GM04504 (cell line): ENCODE results near the gene NPAT.
"Not testable (repeated sequence)": the region's sequence is repeated elsewhere in the genome, so short reads cannot be mapped to it uniquely, and the experiment has no call there.

Source experiments
- DNase-seq: peaks from one replicate; pipeline ENCODE4 v3.0.0-alpha.2; 2012; ENCODE audit warnings: low read depth

NPAT gene

DNA sequence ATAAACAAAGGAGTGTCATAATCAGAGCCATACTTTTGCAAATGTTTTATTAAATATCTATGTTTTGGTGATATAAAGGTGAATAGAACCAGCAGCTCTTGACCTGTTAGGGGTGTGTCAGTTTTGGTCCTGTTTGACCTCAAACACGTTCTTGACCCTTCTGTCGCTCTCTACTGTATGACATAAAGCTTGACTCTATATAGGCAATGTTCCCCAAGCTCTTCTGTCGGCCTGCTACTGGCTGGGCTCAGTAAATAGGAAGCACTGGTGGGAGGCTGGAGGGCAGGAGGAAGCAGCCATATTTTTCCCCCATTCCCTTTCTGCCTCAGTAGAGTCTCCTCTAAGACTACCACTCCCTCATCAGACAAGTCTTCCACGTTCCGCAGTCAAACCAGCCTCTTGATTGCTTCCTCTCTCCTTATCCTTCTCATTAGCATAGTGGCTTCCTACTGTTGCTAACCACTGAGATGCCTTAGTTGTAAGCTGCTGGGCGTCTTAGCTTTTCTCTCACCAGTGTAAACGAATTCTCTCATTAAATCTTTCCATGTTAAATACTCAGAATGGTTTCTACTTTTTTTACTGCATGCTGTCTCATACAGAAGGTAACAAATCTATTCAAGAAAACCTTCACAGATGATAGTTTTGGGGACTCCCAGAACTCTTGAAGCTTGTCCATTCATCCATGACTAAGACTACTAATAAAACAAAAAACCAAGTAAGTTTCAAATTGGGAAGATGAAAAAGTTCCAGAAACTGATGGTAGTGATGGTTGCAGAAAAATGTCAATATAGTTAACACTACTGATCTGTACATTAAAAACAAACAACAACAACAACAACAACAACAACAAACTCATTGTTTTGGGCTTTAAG lies 3.3 kb downstream of the NPAT start:
- no peak for DNase-seq

DNA sequence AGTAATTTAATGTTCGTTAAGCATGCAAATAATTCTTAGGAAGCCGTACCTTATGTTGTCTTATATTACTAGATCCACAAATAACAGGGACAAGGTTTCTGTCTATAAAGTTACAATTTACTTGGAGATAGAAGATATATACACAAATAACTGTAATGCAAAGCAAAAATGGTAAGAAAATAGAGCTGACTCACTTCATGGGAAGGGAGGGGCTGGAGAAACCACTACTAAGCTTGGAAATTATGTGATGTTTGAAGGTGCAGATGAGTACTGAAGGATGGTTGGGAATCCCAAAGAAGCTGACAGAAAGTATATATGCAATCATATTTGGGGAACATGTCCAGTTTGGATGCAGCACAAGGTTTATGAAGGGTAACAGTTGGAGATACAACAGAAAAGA lies 4.0 kb downstream of the NPAT start:
- no peak for DNase-seq

DNA sequence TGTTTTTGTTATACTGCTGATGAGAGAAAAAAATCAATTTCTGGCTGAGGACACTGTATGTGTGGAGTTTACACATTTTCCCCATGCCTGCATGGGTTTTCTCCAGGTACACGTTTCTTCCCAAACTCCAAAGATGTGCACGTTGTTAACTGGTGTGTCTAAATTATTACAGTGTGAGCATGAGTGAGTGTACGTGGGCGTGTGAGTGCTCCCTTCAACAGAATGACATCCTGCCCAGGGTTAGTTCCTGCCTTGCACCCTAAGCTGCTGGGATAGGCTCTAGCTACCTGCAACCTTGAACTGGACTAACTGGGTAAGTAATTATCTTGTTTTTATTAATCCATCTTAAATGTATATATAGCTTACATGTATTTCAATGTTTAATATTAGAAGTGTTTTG lies 5.5 kb downstream of the NPAT start:
- no peak for DNase-seq

DNA sequence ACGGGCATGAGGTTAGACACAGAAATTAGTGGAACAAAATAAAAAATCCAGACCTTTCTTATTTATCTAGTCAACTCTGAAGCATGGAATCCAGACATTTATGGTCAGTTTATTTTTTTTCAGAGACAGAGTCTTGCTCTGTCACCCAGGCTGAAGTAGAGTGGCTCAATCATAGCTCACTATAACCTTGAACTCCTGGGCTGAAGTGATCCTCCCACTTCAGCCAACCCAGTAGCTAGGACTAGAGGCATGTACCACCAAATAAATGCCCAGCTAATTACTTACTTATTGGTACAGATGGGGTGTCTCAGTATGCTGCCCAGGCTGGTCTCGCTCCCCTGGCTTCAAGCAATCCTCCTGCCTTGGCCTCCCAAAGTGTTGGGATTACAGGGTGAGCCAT lies 8.7 kb downstream of the NPAT start:
- no peak for DNase-seq

DNA sequence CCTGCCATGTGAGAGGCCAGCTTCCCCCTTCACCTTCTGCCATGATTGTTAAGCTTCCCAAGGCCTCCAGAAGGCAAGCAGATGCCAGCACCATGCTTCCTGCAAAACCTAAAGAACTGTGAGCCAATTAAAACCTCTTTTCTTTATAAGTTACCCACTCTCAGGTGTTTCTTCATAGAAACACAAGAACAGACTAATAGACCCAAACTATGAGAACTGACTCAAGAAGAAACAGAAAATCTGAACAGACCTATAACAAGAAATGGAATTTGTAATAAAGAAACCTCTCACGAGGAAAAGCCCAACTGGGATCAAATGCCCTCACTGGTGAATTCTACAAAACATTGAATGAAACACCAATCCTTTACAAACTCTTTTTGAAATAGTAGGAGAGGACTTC lies 12.0 kb downstream of the NPAT start:
- DNase-seq: no peak

DNA sequence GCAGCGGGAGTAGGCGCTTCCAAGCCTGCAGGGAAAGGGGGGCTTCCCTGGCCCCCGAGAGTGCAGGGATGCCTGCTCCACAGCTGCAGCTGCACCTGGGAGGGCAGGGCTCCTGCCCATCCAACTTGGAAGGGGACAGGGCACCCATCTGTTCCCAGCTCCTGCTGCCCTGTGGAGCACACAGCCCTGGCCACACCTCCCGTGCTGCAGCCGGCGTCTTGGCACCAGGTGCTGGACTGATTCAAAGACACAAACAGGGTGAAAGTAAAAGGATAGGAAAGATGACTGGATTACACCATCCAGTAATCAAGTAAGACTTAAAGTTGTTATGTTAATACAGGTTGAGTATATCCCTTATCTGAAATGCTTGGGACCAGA lies 14.8 kb downstream of the NPAT start:
- no peak for DNase-seq

DNA sequence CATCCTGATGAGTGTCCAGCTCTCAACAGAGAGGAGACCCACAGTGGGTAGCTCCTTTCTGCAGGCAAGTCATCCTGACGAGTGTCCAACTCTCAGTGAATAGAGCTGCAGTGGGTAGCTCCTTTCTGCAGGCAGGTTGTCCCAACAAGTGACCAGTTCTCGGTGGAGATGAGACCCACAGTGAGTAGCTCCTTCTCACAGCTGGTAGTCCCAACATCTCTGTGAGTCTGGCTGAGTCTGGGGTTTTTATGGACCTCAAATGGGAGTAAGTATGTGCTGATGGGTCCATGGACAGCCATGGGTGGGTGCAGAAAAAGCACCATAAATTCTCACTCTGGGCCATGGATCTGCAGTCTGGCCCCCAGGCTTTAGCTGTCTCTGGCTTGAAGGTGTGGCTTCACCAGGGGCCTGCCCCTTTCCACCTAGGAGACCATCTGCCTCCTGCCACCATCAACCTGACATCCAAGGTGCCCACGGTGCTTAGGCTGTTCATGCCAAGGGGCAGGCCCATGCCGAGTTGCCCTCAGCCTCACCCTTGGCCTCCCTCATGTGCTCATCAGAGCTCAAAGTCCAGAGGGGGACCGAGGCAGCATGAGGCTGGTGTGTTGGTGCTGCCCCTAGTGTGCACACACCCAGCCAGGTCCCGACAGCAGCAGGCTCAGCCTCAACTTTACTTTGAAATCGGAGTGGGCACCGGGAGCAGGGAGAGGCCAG lies 15.3 kb downstream of the NPAT start:
- no peak for DNase-seq

DNA sequence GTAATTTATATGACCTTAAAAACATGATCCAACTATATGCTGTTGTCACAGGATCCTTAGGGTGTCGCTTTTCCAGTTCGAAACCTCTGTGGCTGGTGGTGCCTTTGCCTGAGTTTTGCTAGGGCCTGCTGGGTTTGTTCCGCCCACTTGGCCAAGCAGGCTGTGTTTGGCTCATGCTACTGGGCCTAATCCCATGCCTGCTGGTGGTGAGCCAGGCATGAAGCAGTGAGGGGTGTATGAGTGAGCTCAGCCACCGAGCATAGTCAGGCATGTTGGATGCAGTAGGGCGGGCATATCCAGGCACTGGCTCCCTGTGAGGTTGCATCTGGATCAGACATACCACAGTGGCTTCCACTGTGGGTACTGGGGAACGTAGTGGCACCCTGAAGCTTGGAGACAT lies 16.3 kb downstream of the NPAT start:
- no peak for DNase-seq

DNA sequence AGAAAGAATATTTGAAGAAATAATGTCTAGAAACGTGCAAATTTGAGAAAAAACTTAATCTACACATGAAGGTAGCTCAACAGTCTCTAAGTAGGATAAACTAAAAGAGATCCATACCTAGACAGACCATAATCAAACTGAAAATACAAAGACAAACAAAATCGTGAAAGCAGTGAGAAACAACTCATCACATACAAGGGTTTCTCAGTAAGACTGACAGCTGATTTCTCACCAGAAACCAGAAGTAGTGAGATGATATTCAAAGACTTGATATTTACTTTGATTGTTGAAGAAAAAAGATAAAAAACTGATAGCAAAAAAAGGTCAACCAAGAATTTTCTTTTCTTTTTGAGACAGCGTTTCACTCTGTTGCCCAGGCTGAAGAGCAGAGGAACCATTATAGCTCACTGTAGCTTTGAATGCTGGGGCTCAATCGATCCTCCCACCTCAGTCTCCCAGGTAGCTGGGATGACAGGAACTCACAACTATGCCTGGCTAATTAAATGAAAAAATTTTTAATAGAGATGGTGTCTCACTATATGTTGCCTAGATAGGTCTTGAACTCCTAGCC lies 17.4 kb downstream of the NPAT start:
- no peak for DNase-seq

DNA sequence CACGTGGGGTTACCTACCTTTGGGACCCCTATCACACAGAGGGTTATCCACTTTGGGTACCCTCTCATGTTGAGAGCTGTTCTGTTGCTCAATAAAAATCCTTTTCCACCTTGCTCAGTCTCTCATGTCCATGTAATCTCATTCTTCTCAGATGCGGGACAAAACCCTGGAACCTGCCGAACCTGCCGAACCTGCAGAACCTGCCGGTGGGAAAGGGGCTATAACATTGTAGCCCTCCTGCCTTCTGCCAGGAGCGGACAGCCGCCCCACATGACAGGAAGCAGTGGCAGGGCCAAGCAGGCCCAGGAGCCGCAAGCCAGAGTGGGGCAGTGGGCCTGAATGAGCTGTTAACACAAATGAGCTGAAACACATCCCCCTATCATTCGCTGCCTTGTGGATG lies 18.1 kb downstream of the NPAT start:
- no peak for DNase-seq

DNA sequence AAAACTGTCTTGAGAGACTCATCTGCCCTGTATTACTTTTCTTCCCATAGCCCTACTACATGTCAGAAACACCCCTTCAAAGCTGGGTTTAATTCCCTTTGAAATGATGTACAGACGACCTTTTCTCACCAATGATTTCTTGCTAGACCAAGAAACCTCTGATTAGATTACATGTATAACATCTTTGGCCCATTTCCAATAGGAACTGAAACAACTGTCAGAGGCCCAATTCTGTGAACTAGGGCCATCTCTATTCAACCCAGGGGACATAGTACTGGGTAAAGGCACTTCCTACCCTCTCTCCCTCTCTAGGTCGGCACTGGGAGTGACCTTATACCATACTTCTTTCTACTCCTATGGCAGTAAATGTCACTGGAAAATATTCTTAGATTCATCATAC lies 19.4 kb downstream of the NPAT start:
- no peak for DNase-seq

DNA sequence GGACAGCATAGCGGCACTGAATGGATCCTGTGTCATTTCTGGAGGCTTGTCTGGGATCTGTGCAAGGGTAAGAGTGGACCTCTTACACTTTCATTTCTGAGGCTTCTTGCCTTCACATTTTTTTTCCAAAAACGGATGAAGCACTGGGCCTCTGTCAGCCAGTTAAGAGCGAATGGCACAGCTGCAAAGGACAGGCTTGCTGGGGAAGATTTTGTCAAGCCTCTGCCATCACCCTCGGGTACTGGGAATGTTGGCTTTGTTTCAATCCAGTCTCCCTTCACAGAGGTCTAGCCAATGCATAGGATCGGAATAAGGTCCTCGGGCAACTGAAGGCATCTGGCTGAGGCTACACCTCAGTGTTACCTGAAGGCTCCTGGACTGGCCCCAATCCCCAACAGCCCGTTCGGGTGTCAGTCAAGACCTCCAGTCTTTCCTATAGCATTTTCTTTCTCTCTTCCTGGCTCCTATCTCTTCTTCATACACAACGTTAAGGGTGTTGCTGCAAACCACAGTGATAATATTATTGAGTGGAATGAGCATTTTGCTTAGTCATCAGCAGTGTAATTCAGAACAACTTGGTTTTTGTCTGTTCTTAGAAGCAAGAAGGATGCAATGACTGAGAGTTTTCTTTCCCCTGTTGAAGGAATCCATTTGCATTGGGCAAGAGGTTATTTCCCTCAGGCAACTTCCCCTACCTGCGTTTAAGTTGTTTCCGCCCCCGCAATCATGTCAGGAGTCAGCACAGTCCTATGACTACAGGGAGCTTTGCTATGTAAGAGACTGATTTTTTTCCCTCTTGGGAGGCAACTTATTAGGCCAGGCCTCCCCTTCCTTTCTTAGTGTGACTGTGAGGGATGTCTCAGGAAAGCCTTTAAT lies 22.8 kb downstream of the NPAT start:
- DNase-seq: no peak

DNA sequence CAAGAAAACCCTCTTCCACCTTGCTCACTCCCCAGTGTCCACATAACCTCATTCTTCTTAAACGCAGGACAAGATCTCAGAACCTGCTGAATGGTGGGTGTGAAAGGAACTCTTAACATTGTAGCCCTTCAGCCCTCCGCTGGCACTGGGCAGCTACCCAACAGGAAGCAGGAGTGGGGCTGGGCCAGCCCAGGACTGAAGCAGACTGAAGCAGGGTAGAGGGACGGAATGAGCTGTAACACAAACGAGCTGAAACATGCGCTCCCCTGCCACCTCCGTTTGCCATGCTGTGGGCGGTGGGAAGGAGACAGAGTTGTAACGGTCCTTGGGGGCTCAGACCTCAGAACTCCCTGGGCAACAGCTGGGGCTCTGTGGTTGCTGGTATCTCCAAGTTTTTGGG lies 23.6 kb downstream of the NPAT start:
- DNase-seq: no peak

DNA sequence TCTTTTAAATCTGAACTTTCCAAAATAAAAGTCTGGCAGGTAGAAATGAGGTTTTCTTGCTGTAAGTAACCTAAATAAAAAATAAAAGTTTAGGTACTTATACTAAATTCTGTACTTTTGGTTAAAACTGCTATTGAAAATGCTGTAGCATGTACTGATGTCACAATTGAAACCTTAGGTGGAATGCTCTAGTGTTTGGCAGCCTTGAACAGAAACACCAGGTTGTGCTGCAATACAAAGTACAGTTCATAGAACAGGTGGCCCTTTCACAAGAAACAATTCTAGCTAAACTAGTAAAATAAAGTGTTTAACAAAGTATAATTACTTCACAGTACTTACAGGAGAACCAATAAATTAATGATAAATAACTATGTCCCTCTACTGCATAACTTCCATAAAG lies 25.1 kb downstream of the NPAT start:
- DNase-seq: no peak

DNA sequence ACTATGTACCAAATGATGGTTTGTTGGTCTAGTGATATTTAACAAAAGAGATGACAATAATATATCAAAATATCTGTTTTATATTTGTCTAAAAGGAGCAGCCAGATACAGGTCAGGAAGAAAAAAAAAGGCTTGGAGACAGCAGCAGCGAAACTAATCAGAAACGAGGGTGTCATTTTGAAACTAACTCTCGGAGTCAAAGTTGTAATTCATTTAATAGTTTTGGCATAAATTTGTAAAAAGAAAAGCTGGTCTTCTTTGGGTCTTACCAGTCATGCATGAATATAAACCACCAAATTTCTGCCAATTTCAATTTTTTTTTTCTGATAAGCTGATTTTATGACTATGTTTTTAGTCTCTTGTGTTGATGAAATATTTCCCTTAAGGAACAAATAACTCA lies 25.5 kb downstream of the NPAT start:
- no peak for DNase-seq

DNA sequence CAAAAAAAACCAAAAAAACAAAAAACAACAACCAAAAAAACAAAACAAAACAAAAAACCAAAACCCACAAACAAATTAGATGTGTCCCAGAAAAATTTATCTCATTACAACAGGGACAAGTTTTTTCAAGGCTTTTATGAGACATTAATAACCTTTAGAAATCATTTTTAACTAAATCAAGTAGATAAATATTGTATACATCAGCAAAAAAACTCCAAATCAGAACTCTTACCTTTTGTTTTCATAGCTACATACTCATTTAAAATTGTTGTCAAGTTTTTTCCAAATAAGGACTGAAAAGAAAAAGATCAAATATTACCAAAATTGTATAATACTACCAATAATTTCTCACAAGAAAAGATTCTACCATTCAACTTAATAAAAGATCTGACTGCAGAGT lies 28.7 kb downstream of the NPAT start:
- DNase-seq: no peak

DNA sequence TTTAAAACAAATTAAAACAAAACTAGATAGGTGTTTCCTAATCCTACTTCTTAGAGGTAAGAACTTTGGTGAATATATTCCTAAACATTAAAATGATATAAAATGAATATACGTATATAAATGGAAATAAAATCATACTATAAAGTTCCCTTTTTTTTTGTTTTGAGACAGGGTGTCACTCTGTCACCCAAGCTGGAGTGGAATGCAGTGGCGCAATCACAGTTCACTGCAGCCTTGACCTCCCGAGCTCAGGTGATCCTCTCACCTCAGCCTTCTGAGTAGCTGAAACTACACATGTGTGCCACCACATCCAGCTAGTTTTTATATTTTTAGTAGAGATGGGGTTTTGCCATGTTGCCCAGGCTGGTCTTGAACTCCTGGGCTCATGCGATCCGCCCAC lies 44.9 kb downstream of the NPAT start:
- no peak for DNase-seq

DNA sequence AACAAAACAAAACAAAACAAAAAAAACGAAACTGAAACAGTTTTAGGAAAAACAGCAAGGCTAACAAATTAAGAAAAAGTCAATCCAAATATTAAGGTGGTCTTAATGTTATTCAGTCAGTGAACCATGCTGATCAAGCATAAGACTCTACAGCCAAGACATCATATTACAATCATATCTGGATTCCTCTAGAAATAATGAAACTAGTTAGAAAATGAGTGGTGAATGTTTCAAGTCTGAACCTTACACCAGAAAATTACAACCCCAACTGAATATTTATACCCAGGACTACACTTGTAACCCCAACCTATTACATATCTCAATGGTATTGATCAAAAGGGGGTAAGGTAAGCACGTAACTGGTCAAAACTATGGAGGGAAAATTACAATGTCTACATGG lies 52.3 kb downstream of the NPAT start:
- DNase-seq: no peak

DNA sequence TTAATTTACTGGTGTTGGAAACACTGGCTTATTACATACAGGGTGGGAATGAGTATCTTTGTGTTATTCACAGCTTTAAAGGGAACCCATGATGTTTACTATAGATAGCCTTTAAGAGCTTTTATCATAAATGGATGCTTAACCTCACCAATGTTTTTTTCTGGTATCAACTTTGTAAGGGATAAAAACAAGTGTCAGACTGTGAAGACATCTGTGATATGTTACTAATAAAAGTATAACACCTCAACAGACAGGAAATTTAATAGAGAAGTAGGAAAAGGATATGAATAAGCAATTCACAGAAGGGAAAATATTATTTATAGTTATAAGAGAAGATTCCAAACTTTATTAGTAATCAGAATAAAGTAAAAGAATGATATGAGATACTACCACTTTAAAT lies 54.8 kb downstream of the NPAT start:
- DNase-seq: no peak

DNA sequence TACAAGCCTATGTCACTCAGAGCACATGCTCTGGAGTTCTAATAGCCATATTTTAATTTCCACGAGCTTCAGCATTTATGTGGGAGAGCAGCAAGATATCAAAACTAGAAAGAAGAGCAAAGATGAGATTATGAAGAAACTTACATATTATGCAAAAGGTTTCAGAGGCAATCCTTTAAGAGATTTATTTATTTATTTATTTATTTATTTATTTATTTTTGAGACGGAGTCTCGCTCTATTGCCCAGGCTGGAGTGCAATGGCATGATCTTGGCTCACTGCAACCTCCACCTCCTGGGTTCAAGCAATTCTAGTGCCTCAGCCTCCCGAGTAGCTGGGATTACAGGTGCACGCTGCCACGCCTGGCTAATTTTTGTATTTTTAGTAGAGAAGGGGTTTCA lies 59.6 kb downstream of the NPAT start:
- DNase-seq: not testable (repeated sequence)

DNA sequence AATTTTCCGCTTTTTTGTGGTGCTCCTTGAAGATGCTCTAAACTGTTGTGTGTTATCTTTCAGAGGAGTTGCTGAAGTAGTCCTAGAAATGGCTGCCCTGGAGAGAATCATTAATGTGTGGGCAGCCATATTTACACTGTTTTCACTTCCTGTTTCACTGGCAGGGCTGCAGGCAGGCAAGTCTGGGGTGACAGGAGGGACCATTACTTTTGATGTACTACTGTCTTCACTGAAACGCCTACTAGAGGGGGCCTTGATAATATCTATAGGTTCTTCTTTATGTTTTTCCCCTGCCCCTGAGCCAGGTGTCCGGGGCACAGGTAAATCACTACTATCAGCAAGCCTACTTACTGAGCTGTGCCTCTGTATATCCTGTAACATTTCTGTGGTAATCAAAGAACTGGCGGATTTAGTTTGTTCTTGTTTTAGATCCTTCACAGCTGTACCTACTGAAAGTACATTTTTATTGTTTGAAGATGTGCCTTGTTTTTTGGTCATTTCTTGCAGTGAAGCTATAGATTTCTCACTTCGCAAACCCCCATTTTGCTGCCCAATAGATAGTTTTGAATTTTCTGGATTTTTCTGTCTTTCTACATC lies 61.4 kb downstream of the NPAT start:
- no peak for DNase-seq

DNA sequence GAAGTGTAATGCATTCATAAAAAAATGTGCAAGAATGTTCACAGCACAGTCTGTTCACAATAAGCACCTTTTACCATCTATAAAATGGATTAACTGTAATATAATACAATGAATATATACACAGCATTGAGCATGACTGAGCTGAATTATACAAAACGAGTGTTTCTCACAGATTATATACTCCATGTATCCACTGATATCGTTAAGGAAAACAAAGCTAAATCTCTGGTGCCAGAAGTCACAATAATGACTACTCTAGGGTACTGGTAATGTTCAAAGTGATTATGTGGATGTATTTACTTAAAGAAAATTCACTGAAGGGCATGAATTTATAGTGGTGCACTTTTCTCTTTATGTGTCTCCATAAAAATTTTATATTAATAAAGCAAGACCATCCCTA lies 67.8 kb downstream of the NPAT start:
- no peak for DNase-seq
